ENCODE measurements around the gene INF2. TPM values are rescaled to one million over a fixed set of nuclear protein-coding genes. Genes with fewer than 3 reads are reported as not detected.

The INF2 gene
- total RNA-seq, 4 donors from 2014 or later: 39.9 to 199 (median 72.4) TPM

DNA sequence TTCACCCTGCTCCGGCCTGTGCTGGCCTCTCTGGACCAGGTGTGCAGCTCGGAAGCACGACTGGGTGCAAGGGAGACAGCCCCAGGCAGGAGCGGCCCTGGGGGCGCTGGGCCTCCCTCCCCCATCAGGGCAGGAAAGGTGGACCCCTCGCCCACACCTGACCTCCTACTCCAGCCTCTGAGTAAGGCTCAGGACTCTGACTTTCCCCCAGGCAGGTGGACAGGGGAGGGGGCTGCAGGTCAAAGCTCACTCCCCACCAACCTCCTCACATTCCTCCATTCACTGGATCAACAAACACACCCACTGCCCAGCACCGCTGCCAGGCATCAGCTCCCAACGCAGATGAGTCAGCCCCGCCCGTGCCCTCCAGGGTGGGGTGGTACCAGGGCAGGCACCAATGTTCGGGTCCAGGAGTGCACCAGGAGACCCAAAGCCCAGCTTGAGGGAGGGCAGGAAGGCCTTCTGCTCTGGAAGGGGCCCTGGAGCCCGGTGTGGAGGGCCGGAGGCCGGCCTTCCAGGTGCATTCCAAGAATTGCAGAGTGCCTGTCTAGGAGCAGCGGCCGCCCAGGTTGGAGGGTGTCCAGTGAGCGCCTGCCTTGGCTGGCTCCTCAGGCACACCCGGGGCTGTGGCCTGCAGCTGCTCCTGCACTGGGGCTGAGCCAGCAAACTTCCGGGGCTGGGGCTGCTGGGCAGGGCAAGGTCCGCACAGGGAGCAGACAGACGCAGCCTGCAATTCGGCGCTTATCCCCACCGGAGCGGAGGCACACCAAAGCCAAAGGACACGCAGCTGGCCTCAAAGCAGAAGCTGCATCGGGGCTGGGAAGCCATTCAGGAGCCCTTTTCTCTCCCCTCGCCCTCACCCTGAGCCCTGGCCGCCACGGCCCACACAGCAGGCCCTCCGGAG is 1.6 kb upstream of the INF2 start:
- TF ChIP-seq, protein P1, sequence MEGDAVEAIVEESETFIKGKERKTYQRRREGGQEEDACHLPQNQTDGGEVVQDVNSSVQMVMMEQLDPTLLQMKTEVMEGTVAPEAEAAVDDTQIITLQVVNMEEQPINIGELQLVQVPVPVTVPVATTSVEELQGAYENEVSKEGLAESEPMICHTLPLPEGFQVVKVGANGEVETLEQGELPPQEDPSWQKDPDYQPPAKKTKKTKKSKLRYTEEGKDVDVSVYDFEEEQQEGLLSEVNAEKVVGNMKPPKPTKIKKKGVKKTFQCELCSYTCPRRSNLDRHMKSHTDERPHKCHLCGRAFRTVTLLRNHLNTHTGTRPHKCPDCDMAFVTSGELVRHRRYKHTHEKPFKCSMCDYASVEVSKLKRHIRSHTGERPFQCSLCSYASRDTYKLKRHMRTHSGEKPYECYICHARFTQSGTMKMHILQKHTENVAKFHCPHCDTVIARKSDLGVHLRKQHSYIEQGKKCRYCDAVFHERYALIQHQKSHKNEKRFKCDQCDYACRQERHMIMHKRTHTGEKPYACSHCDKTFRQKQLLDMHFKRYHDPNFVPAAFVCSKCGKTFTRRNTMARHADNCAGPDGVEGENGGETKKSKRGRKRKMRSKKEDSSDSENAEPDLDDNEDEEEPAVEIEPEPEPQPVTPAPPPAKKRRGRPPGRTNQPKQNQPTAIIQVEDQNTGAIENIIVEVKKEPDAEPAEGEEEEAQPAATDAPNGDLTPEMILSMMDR (IDR thresholded peaks at IDR 0.05; ENCODE audit: low read depth): no peak

DNA sequence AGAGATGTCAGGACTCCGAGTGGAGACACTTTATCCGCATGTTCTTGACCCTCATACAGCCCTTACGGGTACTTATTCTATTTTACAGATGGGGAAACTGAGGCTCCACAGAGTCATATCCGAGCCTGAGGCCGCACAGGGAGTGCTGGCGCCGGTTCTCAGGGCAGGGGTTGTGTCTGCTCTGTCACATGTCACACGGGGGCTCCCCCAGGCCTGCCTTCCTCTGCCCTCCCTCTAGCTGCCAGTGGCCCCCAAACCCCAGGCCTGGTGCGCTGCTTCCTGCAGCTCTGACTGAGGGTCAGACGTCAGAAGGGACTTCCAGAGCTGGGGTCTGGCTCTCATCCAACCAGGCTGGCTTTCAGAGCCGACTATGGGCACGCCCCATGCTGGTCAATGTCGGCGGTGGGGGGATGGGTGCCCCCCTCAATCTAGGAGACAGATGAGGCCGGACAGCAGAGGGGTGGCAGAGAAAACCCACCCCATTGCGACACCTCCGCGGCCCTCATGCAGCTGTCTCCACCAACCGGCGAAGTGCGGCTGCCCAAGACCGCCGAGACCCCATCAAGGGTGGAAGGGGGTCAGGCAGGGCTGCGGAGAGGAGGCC is 811 bp upstream of the INF2 start:
- TF ChIP-seq, protein P1 (IDR thresholded peaks at IDR 0.05; ENCODE audit: low read depth): no peak

DNA sequence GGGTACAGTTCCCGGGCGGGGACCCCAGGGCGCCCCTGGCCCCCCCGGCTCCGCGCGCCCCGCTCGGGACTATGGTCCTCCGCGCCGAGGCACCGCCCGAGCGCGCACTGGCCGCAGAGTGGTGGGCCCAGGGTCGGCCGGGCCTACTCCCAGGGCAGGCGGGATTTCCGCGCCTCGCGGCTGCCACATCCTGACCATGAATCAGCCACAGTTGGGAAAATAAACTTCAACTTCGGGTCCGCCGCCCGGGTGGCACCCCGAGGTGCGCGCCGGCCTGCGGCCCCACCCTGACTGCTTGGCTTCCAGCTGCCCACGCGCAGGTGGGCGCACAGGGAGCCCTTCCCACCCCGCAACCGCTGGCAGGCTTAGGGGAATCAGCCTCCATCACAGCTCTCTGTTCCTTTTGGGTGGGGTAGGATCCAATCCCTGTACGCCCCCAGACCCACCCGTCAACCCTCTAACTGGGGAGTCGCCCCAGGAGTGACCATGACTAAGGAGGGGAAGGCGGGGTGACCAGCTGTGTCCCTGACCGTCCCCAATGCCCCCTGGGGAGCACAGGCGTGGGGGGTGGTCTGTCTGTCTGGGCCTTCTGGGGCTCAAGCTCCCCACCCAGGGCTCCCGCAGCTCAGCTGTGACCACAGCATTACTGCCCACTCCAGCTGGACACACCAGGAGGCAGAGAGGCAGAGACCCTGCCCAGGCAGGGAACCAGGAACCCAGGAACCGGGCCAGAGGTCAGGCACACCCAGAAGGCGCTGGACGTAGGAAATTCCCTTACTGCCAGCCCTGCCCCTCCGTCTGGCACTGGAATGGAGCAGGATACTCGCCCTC is 678 bp downstream of the INF2 start:
- TF ChIP-seq, protein P1 (IDR thresholded peaks at IDR 0.05; ENCODE audit: low read depth): no peak

DNA sequence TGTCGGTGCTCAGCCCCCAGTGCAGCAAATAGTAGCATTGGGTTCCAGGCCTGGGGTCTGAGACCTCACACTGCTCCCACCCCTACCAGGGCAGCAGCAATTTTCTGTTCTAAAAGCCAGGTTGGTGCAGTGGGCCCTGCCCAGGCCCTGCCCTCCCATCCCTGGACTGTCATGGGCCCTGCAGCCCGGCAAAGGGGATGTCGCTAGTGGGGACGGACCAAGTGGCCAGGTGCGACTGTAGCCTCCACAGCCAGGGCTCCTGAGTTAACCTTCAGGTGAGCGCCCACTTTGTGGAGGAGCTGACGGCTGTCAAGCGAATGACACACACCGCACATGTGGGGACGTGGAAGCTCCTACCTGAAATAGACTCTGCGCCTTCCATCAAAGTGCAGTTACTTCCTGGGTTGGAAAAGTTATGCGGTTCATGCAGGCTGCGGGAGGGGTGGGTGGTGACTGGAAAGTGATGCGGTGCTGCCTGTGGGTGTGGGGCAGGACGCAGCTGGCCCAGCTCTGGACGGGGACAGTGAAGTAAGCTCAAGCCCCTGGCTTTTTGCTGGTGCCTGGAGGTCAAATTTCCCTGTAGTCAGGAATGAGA is 1.5 kb downstream of the INF2 start:
- TF ChIP-seq, protein P1 (IDR thresholded peaks at IDR 0.05; ENCODE audit: low read depth): no peak

DNA sequence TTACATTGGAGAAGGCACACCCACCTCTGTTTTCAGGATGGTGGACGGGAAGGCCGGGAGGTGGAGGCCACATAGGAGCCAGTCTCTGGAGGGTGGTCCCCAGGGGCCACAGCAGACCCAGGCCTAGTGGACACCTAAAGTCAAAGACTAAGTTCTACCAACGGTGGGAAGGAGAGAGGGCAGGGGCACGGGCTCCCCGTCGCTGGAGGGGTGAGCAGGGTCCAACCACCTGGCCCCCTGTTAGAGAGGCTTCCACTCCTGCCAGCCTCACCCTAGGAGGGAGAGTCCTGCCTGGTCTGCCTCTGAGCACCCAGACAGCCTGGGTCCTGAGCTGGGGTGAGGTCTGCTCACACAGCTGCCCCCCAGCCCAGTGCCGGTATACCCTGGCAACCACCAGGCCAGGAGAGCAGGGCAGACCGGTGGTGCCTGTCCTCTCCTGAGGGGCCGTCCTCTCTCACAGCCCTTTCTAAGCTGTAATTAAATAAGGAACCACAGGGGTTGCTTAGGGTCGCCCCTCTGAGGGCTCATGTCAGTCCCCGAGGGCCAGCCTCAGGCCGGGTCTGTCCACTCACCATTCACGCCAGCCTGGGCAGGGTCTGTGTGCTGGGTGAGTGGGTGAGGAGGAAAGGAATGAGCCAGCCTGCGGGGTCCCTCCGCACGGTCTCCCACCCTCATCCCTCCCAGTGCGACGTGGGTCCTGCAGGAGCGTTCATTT is 2.3 kb downstream of the INF2 start:
- TF ChIP-seq, protein P1 (IDR thresholded peaks at IDR 0.05; ENCODE audit: low read depth): no peak

DNA sequence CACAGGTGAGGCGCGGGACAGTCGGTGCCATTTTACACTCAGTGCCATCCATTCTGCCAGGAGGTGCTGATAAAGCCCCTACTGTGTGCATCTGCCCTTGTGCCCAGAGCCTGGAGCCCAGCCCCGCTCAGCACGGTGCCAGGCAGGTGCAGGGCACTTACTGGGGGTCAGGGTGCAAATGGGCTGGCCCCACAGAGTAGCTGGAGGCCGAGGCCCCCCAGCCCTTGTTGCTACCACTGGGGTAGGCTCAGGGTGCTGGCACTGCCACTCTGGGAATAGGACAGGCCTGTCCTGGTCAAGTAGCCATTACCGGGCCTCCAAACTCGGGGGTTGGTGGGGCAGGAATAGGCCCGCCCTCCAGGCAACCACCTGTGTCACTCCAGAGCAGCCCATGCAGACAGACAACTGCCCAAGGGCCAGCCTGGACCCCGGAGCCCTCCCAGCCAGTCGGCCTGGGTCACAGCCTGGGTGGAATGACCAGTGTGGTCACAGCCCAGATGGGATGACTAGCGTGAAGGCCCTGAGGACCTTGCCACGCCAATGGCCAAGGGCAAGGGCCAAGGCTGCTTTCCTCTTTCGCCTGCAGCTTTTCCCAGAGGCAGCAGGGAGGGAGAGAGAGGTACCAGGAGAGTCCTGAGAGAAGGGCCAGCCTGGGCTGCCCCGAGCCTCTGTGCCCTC is 3.0 kb downstream of the INF2 start:
- TF ChIP-seq, protein P1 (IDR thresholded peaks at IDR 0.05; ENCODE audit: low read depth): no peak
